HG03565 (cell line): ENCODE results near the gene SLC26A3.
"Not testable (repeated sequence)": the region's sequence is repeated elsewhere in the genome, so short reads cannot be mapped to it uniquely, and the experiment has no call there.

ENCODE experiments used
- ATAC-seq: cut with Tn5 transposase; IDR thresholded peaks from one replicate; pipeline ENCODE4 v1.9.1; 2021; ENCODE audit warnings: mild to moderate bottlenecking, moderate library complexity; ENCODE audit not compliant: unreplicated experiment

The SLC26A3 gene

DNA sequence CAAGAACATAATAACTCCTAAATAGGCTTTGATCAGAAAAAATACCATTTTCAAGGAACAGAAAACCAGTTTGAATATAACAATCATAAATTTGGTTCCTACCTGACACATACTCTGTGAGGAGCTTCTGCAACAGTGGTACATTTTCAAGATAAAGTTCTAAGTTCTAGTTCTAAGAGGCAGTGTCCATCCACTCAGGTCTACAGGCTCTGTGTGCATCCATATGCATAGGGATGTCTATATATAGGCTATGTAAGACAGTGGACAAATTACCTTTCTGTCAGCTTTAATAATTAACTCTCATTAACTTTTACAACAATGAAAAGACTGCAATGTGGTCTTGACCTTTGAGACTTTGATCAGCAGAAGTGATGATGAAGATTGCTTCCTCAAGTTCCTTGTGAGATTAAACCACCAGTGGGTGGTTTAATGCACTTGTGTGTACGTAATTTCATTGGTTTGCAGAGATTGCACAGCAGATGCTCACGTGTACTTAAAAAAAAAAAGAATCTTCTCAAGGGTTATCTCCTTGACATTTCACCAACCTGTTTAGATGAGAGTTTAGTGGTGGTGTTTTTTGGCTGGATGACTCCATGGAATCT, at the start of gene SLC26A3:
Gene SLC26A3 (minus strand): TSS at position 215 of the 602 bp plus-strand sequence. CDS start 8,714 bp downstream, outside the sequence.
- no peak for ATAC-seq

DNA sequence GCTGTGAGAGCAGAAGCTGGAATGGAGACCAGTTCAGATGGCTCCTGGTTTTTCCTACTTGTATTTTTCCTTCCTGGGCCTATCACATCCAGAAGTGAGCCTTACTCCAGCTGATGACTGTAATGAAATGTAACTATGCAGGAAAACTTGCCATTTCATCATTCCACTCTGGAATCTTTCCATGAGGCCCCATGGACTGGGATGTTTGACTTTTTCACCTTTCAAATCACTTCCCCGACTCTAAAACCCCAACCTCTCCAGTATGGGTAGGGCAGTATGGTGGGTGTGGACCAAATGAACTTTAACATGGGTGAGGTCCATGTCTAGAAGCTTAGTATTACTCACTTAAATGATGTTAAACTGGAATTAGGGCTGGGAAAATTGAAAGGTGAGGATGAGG, 47.6 kb upstream of the SLC26A3 start:
- ATAC-seq: no peak

DNA sequence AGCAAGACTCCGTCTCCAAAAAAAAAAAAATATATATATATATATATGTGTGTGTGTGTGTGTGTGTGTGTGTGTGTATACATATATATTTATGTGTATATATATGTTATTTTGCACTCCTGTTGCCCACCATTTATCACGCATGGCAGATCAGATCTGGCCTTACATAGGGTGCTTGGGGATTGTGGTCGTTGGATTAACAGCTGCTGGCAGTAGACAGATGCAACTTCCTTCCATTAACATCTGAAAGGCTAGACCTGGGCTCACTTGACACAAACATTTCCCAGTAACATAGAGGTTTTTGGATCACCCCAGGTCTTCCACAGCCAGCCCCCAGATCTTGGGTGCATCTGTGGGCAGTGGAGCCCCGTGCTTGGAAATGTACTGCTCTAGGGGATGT, 47.2 kb upstream of the SLC26A3 start:
- ATAC-seq: no peak

DNA sequence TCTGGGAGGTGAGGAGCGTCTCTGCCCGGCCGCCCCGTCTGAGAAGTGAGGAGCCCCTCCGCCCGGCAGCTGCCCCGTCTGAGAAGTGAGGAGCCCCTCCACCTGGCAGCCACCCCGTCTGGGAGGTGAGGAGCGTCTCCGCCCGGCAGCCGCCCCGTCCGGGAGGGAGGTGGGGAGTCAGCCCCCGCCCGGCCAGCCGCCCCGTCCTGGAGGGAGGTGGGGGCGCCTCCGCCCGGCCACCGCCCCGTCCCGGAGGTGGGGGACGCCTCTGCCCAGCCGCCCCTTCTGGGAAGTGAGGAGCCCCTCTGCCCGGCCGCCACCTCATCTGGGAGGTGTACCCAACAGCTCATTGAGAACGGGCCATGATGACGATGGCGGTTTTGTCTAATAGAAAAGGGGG, 45.2 kb upstream of the SLC26A3 start:
- ATAC-seq: not testable (repeated sequence)

DNA sequence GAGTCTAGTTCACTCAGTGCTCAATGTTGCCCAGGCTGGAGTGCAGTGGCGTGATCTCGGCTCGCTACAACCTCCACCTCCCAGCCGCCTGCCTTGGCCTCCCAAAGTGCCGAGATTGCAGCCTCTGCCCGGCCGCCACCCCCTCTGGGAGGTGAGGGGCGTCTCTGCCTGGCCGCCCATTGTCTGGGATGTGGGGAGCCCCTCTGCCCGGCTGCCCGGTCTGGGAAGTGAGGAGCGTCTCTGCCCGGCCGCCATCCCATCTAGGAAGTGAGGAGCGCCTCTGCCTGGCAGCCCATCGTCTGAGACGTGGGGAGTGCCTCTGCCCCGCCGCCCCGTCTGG, 44.8 kb upstream of the SLC26A3 start:
- ATAC-seq: not testable (repeated sequence)

DNA sequence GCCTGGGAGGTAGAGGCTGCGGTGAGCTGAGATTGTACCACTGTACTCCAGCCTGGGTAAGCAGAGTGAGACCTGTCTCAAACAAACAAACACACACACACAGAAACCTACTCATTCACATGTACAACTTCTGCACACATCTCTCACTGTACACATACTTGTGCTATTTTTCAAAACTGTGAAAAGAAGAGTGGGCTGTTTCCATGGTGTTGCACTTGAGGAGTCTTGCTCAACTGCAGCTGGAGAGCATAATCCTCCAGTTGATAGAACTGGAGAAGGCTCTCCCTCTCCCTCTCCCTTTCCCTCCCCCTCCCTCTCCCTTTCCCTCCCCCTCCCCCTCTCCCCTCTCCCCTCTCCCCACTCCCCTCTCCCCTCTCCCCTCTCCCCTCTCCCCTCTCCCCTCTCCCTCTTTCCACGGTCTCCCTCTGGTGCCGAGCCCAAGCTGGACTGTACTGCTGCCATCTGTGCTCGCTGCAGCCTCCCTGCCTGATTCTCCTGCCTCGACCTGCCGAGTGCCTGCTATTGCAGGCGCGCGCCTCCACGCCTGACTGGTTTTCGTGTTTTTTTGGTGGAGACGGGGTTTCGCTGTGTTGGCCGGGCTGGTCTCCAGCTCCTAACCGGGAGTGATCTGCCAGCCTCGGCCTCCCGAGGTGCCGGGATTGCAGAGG, 44.3 kb upstream of the SLC26A3 start:
- no peak for ATAC-seq

DNA sequence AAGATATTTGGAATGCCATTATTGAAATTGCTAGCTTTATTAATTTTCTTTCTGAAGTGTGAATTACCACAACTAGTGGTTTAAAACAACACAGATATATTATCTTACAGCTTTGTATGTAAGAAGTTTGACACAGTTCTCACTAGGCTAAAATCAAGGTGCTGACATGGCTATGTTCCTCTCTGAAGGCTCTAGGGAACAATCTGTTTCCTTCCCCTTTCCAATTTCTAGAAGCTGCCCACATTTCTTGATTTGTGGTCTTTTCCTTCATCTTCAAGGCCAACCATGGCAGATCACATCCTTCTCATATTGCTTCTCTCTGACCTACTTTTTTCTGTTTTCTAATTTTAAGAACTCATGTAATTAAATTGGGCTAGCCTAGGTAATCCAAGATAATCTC, 43.3 kb upstream of the SLC26A3 start:
- ATAC-seq: no peak

DNA sequence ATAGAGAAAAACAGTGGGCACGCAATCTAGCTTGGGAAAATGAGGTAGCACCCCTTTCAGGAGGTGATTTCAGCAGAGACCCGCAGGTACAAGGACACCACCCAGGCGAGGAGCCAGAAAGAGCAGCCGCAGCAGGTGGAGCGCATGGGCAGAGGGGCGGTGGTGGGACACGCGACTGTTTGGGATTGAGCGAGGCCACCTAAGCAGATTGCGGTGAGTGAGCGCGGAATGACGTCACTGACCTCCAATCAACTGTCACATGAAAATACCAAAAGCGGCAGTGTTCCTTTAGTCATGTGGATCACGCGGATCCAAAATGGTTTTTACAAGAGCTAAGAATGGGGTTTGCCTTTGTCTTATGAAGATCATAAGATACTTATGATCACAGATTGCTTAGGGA, 40.2 kb upstream of the SLC26A3 start:
- ATAC-seq: no peak

DNA sequence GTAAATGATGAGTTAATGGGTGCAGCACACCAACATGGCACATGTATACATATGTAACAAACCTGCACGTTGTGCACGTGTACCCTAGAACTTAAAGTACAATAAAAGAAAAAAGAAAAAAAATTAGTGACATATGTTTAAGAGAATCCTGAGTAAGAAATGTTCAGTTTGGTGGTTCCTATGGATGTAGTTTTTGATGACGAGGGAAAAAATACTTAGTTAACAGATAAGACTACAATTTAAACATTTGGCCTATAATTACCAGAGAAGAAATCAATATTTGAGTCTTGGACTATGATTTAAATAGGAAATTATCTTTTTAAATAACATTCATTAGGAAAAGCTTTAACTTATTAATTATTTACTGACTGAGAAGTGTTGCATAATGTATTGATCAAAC, 39.2 kb upstream of the SLC26A3 start:
- no peak for ATAC-seq

DNA sequence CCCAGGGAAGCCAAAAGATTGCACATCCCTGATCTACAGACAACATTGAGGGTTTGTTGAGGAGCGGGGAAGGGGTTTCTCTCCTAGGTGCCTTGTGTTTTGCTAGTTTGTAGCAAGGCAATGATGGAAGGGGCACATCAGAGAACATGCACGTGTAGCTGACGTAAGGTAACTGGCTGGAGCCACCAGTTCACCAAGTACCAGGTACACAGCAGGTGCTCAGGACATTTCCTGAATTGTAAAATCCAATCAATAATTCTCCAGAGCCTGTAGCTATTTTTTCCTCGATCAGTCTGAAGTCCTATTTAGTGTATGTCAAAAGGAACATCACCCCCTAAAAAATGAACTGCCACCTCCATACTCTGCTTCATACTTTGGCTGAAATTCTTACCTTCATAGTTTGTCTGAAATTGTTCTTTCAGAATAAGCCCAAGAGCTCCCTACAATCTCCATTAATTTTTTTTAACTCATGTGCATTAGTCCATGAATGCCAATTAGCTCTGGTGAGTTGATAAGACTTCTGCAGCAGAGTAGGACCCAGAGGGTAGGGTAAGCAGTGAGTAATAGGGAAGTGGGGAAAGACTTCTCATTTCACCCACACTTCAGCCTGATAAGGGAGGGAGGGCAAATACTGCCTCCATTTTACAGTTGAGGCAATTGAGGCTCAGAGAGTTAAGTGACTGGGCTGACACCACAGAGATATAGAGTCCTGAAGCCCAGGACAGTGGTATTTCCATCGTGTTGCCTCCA, 36.0 kb upstream of the SLC26A3 start:
- ATAC-seq: no peak

DNA sequence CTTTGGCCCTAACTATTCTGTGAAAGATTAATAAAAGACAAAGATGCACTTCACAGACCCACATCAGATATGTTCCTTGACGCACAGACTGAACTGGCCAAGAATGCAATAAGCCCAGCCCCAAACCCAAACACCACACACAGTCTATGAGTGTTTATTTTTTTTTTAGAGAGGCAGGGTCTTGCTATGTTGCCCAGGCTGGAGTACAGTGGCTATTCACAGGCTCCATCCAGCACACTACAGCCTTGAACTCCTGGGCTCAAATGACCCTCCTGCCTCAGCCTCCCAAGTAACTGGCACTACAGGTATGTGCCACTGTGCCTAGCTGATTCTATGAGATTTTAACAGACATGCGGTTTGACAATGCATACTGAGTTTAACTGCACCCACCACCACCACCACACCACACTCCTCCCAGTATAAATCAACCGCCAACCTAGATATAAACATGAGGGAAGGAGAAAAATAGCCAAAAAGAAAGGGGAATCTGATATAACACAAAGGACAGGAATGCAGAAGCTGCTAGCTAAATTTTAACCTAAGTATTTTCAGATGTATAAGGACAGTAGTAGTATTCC, 35.1 kb upstream of the SLC26A3 start:
- no peak for ATAC-seq

DNA sequence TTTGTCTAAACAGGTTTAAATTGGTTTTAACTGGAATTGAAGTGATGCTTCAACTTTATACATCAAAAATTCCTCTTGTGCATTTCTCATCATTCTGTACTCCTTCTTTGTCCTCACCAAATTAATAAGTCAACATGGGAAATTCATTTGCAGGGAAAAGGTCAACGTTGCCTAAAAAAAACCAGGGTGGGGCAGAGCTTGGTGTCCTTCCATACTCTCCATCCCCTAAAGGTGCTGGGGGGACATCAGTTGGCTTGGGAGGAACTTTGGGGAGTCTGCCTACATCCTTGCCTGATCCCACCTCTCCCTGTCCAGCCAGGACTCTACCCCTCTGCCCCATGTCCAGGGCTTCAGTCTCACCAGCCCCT, 34.1 kb upstream of the SLC26A3 start:
- ATAC-seq: no peak

DNA sequence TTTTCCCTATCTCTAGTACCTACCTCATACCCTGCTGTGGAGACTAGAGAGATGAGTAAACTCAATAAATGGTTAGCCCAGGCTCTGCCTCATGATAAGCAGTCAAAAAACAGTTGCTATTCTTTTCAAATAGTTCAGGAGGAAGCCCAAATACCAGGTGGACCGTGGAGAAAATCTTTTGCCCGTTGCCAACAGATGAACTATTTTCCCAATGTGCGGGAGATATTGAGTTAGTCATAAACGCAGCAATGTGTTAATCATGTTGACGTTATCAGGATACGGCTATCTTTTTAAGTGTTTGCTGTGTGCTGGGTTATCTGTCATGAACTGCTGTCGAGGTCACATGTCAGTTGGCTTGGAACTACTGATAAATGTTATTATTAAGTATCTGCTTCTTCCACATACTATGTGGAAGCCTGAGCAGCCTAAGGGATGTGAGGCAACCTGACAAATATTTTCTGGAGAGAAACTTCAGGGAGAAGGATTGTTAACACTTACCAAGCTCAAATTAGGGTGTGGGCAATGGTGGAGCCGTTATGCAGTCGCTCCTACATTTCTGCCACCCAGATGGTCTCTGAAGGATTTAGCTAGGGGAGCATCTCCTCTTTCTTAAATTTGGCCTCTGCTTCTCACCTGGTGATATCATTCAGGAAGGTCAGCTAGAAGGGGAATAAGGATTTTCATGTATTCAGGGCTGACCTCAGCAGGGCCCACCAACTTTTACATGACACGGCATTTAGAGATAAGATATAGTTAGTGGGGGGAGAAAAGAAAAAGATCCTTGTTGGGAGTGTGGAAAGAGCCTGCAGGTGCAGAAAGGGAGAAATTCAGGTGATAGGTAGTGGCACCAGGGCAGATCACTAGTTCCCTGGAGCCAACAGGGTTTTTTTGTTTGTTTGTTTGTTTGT, 33.5 kb upstream of the SLC26A3 start:
- no peak for ATAC-seq

DNA sequence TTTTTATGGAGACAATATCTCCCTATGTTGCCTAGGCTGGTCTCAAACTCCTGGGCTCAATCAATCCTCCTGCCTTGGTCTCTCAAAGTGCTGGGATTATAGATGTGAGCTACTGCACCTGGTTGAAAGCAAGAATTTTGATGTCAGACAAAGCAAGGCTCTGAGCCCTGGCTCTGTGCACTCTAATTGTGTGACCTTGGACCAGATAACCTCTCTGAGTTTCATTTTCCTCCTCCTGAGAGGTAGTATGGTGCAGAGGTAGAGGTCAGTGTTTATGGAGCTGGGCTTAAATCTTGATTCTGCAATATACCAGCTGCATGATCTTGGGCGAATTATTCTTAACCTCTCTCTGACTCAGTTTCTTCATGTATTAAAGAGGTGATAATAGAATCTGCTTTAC, 31.4 kb upstream of the SLC26A3 start:
- ATAC-seq: no peak

DNA sequence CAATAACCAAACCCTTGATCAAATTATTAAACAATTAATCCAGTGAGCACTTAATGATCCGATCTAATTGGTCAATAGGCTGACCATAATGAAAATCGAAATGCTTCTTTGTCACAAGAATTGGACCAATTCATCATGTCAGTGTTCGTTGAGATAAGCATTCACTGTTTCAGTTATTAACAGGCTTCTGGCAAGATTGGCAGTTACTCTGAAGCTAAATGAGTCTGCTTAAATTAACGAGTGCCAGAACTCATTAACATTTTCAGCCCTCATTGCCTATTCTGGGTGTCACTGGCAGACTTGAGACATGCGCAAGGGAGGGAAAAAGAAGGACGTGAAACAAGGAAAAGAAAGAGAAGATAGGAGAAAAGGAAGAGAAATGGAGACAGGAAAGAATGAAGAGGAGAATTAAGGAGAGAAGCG, 30.7 kb upstream of the SLC26A3 start:
- ATAC-seq: no peak

DNA sequence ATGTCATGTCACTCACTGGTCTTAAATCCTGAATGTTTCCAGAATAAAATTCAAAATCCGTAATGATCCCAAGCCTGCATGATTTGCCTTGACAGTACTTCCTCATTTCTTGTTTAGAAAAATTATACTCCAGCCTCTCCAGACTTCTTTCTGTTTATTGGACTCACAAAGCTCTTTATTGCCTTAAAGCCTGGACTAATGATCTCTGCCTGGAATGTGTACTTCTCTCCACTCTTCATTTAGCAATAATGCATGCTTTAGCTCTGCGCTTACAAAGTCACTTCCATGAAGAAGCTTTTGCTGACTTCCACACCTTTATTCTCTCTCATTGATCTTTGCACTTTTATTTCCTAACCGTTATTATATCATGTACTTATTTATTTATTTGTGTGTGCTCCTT, 27.4 kb upstream of the SLC26A3 start:
- ATAC-seq: no peak

DNA sequence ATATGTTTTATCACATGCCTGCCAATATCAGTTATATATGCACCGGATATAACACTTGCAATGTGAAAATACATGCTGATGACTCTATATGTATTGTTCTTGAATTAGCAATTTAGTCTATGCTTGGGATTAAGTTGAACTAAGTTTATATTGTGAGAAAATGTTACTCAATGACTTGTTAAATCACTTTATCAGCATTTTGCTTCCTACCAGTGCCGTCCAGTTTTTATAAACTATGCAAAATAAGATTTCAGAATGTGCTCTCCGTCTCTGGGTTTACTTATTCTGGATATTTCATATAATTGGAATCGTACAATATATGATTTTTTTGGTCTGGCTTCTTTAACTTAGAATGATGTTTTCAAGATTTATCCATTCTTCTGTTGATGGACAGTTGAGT, 25.5 kb upstream of the SLC26A3 start:
- ATAC-seq: no peak

DNA sequence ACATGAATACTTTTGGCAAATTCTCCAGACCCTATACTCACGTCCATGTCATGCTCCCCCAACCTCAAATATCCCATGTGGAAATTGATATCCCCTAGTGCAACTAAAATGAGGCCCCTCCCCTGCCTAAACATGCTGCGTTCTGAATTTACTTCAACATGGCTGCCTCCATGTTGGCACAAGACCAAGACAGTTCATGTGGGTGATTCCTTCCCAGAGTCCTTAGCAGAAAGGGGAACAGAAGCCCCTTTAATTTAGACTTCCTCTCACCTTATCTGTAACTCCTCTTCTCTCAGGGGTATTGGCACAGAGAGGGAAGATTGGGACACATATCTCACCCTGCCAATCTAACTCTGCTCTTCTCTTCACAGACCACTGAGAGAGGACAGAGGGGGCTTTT, 24.5 kb upstream of the SLC26A3 start:
- no peak for ATAC-seq

DNA sequence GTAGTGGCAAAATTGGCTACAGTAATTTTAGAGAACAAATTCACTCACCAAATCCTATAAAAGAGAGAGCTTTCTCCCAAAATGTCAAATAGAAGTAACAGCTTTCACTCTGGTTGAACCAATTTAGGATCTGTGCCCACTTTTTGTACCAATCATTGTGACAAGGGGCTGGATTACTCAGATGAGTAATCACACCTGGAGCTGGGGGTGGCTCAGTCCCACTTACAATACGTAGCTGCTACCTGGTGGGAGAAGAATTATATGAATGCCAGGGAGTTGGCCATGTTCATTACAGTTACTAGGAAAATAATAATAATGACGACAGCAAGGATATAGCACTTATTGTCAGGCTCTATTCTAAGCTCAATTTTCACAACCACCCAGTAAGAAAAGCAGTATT, 23.4 kb upstream of the SLC26A3 start:
- ATAC-seq: no peak

DNA sequence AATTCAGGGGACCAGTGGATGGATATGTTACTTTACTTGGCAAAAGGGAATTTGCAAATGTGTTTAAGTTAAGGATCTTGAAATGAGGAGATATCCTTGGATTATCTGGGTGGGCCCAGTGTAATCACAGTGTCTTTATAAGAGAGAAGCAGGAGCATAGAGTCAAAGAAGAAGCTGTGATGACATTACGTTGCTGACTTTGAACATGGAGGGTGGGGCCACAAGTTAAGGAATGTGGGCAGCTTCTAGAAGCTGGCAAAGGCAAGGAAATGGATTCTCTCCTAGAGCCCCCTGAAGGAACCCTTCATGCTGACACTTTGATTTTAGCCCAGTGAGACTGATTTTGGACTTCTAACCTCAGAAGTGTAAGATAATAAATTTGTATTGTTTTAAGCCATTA, 21.8 kb upstream of the SLC26A3 start:
- ATAC-seq: no peak

DNA sequence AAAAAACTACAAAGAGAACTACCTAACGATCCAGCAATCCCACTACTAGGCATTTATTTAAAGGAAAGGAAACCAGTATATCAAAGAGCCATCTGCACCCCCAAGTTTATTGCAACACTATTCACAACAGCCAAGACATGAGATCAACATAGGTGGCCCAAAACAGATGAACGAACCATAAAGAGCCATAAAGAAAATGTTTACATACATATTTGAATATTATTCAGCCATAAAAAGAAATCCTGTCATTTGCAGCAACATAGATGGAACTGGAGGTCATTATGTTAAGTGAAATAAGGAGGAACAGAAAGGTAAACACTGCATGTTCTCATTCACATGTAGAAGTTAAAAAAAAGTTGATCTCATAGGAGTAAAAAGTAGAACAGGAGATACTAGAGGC, 15.6 kb upstream of the SLC26A3 start:
- ATAC-seq: no peak
